ENCODE data around the gene LIMS1. TPM values are rescaled to one million over a fixed set of nuclear protein-coding genes. Genes with fewer than 3 reads are reported as not detected.
"Not testable (repeated sequence)": the region's sequence is repeated elsewhere in the genome, so short reads cannot be mapped to it uniquely, and the experiment has no call there.

The LIMS1 gene, protein sequence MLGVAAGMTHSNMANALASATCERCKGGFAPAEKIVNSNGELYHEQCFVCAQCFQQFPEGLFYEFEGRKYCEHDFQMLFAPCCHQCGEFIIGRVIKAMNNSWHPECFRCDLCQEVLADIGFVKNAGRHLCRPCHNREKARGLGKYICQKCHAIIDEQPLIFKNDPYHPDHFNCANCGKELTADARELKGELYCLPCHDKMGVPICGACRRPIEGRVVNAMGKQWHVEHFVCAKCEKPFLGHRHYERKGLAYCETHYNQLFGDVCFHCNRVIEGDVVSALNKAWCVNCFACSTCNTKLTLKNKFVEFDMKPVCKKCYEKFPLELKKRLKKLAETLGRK
- total RNA-seq = 100 to 1,000 TPM; 146 to 186 TPM

DNA sequence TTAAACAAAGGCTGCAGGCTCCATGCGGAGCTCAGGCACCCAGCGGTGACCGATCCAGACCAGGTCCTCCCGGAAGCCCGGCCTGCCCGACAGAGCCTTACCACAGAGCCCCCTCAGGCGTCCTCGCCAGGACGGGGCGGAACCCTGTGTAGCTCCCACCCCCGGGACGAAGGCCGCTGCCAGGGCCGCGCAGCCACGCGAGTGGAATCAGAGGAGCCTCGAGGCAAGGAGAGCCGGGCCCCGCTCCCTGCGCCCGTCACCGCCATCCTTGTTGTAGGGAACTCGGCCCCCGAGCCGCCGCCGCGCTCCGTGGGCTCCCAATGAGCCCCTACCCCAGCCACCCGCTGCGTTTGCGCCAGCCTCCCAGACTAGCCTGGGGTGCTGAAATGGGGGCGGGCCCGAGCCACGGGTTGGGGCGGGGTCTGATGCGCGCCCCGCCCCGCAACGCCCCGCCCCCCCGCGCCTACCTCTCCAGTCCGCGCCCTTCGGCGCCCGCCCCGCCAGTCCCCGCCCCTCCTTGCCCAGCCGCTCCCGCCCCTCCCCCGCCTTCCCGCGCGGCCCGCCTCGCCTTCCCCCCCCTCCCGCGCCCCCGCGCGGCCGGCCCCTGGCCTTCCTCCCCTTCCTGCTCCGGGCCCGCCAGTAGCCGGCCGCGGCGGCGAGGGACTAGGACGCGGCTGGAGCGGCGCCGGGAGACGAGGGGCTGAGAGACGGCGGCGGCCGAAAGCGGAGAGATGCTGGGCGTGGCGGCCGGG is at the start of gene LIMS1:
Gene LIMS1 (plus strand): TSS at position 639 of the 752 bp plus-strand sequence. CDS start 93 bp downstream, at position 732.
- Mint-ChIP-seq H3K36me3 (ENCODE audit: low read depth) (no peaks in the 10 kb centered on the region), H3K27me3 (no peaks in the 10 kb centered on the region), H3K4me1 (peaks cover 15% of the 10 kb centered on the region), H3K9me3 (no peaks in the 10 kb centered on the region), H3K27ac (peak within 1 kb of the TSS; percentile 80), H3K4me3 (peak within 1 kb of the TSS; percentile 80)
- ATAC-seq (replicated peaks) = peak; percentile 92

DNA sequence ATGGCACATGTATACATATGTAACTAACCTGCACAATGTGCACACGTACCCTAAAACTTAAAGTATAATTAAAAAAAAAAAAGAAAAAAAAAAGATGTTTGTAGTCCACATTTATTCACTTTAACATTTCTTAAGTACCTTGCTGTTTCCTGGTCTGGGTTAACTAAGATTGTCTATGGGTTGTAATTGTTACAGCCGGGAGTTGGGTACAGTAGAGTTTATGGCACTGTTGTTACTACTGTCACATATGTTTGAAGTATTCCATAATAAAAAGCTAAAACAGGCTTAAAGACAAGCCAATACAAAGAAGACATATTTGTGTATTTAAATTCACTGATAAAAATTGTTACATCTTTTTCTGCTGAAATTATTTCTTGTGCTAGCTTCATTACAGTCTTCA is 49.0 kb upstream of the LIMS1 start:
- Mint-ChIP-seq H3K4me3 (no peak overlapping the region), H3K36me3 (ENCODE audit: low read depth) (peaks cover 97% of the 10 kb centered on the region), H3K27ac (no peak overlapping the region), H3K27me3 (no peaks in the 10 kb centered on the region), H3K4me1 (no peaks in the 10 kb centered on the region), H3K9me3 (no peaks in the 10 kb centered on the region)
- ATAC-seq (replicated peaks) = no peak

DNA sequence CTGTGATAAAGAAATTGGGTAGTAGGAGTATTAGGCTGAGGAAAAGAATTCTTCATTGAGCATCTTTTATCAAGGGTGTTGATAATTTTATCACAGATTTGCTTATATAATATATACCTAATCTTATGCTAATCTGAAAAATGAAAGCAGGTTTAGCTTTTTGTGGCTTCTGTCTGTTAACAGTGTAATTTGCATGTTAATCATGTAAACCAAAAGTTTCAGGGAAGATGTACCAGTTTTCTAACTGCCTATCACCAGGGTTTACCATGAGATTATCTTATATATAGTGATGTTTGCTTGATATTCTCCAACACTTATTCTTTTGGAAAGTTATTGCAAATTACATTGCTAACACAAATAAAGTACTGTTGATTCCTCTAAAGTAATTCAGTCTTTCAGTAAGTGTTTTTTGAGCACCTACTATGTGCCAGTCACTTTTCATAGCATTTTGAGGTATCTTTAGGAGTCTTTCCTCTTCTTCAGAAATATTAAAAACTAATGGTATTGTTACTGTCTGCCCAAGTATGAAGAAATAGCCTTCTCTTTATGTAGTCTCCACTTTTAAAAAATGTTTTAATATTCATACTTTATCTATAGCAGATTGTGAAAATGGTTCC is 43.7 kb upstream of the LIMS1 start:
- H3K36me3 Mint-ChIP-seq (ENCODE audit: low read depth) = peaks cover 94% of the 10 kb centered on the region

DNA sequence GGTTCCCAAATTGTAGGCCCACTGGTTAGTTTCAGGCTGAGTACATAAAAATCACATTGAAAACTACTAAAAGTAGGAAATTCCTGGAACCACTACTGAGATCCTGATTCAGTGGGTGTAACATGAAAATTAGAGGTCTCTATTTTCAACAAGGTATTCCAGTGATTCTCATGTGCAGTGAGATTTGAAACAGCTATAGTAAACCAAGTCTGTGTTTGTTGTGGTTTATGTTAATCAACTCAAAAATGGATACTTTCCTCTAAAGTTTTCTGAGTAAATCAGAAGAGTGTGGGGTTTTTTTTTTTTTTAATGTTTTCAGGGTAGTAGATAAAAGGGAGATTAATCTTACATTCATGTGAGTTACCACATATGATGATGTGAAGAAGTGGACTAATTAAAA is 42.4 kb upstream of the LIMS1 start:
- peak; percentile 82 for ATAC-seq (replicated peaks)
- Mint-ChIP-seq H3K4me1 (no peaks in the 10 kb centered on the region), H3K27ac (peak overlapping the region; percentile 39), H3K4me3 (no peak overlapping the region), H3K27me3 (no peaks in the 10 kb centered on the region), H3K36me3 (ENCODE audit: low read depth) (peaks cover 89% of the 10 kb centered on the region), H3K9me3 (no peaks in the 10 kb centered on the region)

More for the DNA sequence above, 43.7 kb upstream of the LIMS1 start:
- H3K27me3 Mint-ChIP-seq = no peaks in the 10 kb centered on the region
- no peak overlapping the region for H3K4me3 Mint-ChIP-seq
- H3K4me1 Mint-ChIP-seq = no peaks in the 10 kb centered on the region
- ATAC-seq (replicated peaks) = no peak
- H3K27ac Mint-ChIP-seq = no peak overlapping the region
- no peaks in the 10 kb centered on the region for H3K9me3 Mint-ChIP-seq

DNA sequence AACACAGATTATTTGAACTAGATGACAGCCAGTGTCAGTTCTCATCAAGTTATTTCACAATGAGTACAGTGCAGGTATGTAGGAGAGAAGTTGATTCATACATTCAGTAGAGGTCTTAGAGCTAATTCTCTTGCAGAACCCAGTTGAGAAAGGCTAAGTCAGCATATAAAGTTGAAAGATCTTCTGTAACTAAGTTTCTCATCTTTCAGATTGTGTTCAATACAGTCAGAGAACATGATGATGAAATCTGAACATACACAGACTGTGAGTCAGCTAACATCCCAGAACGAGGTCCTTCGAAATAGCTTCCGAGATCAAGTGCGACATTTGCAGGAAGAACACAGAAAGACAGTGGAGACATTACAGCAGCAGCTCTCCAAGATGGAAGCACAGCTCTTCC is 41.9 kb upstream of the LIMS1 start:
- H3K27me3 Mint-ChIP-seq = no peaks in the 10 kb centered on the region
- peak; percentile 83 for ATAC-seq (replicated peaks)
- no peaks in the 10 kb centered on the region for H3K4me1 Mint-ChIP-seq
- H3K4me3 Mint-ChIP-seq = no peak overlapping the region
- peaks cover 89% of the 10 kb centered on the region for H3K36me3 Mint-ChIP-seq (ENCODE audit: low read depth)
- H3K9me3 Mint-ChIP-seq = no peaks in the 10 kb centered on the region
- H3K27ac Mint-ChIP-seq = peak overlapping the region; percentile 39

DNA sequence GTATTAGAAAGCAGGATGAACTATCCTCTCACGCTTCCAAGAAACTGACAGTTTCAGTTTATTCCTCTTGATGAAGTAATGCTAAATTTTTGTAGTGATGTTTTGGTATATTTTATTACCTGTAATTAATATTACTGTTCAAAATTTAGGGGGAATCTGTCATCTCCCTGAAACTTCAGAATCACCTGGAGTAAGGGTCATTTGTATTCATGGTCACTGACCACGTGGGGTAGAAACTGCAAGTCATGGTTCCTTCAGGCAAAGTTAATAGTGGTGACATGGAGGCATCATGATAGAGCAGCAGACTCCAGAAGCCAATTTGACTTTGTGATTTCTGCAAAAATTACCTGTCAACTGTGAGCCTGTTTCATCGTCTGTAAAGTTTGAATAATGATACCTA is 38.1 kb upstream of the LIMS1 start:
- peaks cover 84% of the 10 kb centered on the region for H3K36me3 Mint-ChIP-seq (ENCODE audit: low read depth)
- ATAC-seq (replicated peaks); H3K9me3 Mint-ChIP-seq: not testable (repeated sequence)

DNA sequence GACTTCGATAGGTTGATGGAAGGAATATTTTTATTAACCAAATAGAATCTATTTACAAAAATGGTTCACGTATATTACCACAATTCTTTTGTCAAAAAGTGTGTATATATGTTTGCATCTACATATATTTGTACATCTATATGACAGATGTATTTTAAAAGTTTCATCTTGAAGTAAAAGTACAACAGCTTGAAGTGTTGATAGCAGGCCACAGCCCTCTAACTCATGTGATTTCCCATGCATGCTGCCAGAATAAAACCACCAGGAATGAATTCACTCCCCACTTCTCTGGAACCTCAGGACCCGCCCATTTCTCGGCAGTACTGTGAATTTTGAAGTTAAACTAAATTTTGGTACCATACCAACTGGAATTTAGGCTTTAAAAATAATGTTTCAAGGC is 26.6 kb upstream of the LIMS1 start:
- H3K4me1 Mint-ChIP-seq; H3K27me3 Mint-ChIP-seq; H3K27ac Mint-ChIP-seq; H3K9me3 Mint-ChIP-seq; H3K4me3 Mint-ChIP-seq; ATAC-seq (replicated peaks): not testable (repeated sequence)
- peaks cover 66% of the 10 kb centered on the region for H3K36me3 Mint-ChIP-seq (ENCODE audit: low read depth)

More for the DNA sequence above, 38.1 kb upstream of the LIMS1 start:
- H3K27me3 Mint-ChIP-seq, H3K4me1 Mint-ChIP-seq, H3K27ac Mint-ChIP-seq, H3K4me3 Mint-ChIP-seq: not testable (repeated sequence)

DNA sequence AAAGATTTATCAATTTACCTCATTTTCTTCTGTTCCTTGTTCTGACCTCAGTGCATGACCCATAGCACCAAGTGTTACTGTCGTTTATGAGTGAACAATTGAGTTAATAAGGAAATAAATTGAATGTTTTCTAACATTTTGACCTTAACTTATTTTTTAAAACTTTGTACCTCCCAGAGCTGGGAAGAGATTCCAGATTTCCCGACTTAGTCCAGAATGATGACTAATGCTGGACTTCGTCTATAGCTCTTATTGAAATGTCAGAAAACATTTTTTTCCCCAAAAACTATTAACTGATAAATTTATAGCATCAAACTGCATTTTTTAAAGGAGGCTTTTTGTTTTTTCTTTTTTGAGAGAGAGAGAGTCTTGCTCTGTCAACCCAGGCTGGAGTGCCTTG is 21.8 kb upstream of the LIMS1 start:
- H3K27ac Mint-ChIP-seq; H3K27me3 Mint-ChIP-seq; H3K4me1 Mint-ChIP-seq; ATAC-seq (replicated peaks); H3K4me3 Mint-ChIP-seq; H3K9me3 Mint-ChIP-seq: not testable (repeated sequence)
- H3K36me3 Mint-ChIP-seq (ENCODE audit: low read depth) = peaks cover 21% of the 10 kb centered on the region

DNA sequence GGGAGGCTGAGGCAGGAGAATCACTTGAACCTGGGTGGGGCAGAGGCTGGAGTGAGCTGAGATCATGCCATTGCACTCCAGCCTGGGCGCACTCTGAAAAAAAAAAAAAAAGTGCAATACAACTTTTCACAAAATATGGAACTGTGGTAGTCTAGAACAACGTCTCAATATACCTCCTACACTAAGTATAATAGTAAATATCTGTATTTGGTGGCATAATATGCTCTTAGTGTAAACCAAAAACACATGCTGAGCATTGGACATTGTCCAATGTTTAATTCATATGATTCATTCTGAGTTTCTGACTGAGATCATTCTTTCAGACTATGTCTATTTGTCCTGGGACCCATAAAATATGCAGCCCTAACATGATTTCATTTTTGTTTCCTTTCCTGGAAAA is 19.8 kb upstream of the LIMS1 start:
- ATAC-seq (replicated peaks); H3K27me3 Mint-ChIP-seq; H3K27ac Mint-ChIP-seq; H3K4me1 Mint-ChIP-seq; H3K36me3 Mint-ChIP-seq (ENCODE audit: low read depth); H3K9me3 Mint-ChIP-seq; H3K4me3 Mint-ChIP-seq: not testable (repeated sequence)

DNA sequence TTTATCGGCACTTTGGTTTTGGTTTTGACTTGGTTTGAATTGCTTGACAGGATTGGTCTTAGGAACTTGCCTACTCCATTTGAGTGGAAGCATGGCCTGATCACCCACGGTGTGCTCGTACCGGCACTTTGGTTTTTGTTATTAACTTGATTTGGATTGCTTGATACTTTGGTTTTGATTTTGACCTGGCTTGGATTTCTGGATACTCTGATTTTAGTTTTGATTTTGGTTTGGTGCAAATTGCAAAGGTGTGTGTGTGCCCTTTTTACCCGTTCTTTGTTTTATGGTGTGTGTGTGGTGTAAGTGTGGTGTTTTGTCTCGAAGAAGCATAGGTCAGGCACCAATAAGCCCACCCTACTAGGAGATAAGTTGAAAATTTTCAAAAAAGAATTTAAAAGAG is 9.6 kb upstream of the LIMS1 start:
- not testable (repeated sequence) for H3K36me3 Mint-ChIP-seq (ENCODE audit: low read depth); H3K27me3 Mint-ChIP-seq; H3K4me3 Mint-ChIP-seq; H3K4me1 Mint-ChIP-seq; H3K9me3 Mint-ChIP-seq; ATAC-seq (replicated peaks)
- H3K27ac Mint-ChIP-seq = peak overlapping the region; percentile 40

DNA sequence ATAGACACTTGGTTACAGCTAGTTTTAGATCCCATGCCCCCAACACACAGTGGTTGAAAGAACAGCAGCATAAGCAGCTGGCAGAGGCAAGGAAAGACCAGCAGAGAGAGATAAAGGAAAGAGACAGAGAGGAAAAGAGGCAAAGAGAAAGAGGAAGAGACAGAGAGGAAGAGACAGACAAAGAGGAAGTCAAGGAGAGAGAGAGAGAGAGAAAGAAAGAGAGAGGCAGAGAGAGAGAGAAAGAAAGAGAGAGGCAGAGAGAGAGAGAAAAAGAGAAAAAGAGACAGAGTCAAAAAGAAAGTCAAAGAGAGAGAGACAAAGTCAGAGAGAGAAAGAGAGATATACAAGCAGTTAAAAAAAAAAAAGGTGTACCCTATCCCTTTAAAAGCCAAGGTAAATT is 9.0 kb upstream of the LIMS1 start:
- H3K9me3 Mint-ChIP-seq; ATAC-seq (replicated peaks); H3K36me3 Mint-ChIP-seq (ENCODE audit: low read depth); H3K4me1 Mint-ChIP-seq; H3K4me3 Mint-ChIP-seq; H3K27me3 Mint-ChIP-seq: not testable (repeated sequence)
- H3K27ac Mint-ChIP-seq = peak overlapping the region; percentile 40

DNA sequence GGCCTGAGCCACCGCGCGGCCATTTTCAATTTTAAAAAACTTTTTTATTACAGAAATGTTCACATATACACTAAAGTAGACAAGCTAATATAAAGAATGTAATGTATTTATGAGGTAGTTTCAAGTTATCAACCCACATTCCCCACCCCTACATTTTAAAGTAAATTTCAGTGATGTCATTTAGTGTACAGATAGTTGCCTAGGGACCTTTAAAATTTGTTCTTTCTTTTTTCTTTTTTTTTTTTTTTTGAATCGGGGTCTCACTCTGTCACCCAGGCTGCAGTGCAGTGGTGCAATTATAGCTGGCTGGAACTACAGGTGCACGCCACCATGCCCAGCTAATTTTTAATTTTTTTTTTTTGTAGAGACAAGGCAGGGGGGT is 2.6 kb upstream of the LIMS1 start:
- Mint-ChIP-seq H3K9me3 (no peaks in the 10 kb centered on the region), H3K4me3 (peak overlapping the region; percentile 79), H3K27ac (no peak overlapping the region), H3K27me3 (no peaks in the 10 kb centered on the region), H3K36me3 (ENCODE audit: low read depth) (no peaks in the 10 kb centered on the region), H3K4me1 (peaks cover 15% of the 10 kb centered on the region)
- no peak for ATAC-seq (replicated peaks)

DNA sequence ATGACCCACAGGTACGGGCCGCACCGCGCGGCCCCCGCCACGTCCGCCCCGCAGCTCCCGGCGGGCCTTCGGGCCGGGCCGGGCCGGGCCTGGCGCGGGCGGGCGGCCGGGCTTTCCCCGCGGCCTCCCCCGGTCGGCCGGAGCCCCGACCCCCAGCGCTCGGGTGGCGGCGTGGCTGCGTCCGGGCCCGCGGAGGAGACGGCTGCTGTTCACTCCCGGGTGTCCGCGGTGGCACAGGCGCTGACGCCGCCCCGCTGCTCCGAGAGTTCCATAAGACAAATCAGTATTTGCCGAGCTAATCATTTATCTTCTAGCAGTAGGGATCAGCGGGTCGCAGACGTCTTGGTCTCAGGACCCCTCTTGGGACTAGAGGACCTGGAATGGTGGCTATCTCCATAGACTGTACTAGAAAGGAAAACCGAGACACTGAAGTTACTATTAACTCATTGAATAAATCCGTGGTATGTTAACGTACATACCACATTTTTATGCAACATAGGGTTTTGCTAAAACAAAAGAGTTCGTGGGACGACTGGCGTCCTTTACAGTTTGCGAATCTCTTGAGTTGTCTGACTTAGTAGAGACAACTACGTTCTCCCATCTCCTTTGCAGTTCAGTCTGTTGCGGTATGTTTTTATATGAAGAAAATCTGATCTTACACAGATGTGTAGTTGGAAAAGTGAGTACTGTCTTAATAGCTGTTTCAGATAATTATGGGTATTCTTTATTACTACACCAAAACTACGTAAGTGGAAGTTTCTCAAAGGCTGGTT is 500 bp downstream of the LIMS1 start:
- peak overlapping the region; percentile 80 for H3K4me3 Mint-ChIP-seq
- ATAC-seq (replicated peaks) = peak; percentile 43
- H3K27ac Mint-ChIP-seq = peak overlapping the region; percentile 77
- no peaks in the 10 kb centered on the region for H3K9me3 Mint-ChIP-seq
- no peaks in the 10 kb centered on the region for H3K36me3 Mint-ChIP-seq (ENCODE audit: low read depth)
- H3K4me1 Mint-ChIP-seq = peaks cover 15% of the 10 kb centered on the region
- H3K27me3 Mint-ChIP-seq = no peaks in the 10 kb centered on the region

DNA sequence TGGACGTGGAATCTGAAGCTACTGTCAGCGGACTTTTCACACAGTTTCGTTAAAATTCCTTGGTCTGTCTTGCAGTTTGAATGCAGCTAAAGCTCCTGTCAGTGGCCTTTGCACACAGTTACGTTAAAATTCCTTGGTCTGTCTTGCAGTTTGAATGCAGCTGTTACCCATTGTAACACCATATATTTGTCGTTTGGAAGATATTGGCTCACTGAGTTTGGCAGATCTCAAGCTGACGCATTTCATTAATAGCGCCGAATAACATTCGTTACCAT is 1.0 kb downstream of the LIMS1 start:
- ATAC-seq (replicated peaks) = no peak
- H3K27ac Mint-ChIP-seq = peak overlapping the region; percentile 77
- H3K4me3 Mint-ChIP-seq = peak overlapping the region; percentile 80
- no peaks in the 10 kb centered on the region for H3K9me3 Mint-ChIP-seq
- H3K36me3 Mint-ChIP-seq (ENCODE audit: low read depth) = no peaks in the 10 kb centered on the region
- H3K27me3 Mint-ChIP-seq = no peaks in the 10 kb centered on the region
- H3K4me1 Mint-ChIP-seq = peaks cover 15% of the 10 kb centered on the region

Data from activated T-helper 17 cell treated with anti-CD3 and anti-CD28 coated beads, Interleukin-2, amount 50 U/mL, for 72 hours (primary cell).